Heart left ventricle (tissue), 16 donors: ENCODE results near the gene AKT2. TPM values are rescaled to one million over a fixed set of nuclear protein-coding genes. Genes with fewer than 3 reads are reported as not detected.
A peak's percentile ranks its signal among the peaks of the same experiment; 100 is the strongest.

Source experiments
- ATAC-seq, 4 donors: fragments of 200-7000 bp; cut with Tn5 transposase; one replicate each; pipeline ENCODE4 v1.9.1; 2020 to 2022; ENCODE audit warnings: moderate library complexity in 4 of 4, mild to moderate bottlenecking in 3 of 4, moderate number of reproducible peaks in 1 of 4
- DNase-seq, 5 donors: peaks; one replicate each; pipeline ENCODE4 v3.0.0-alpha.2; 2020
- H3K27ac ChIP-seq, 12 donors: fragments of 200-600 bp; sonication (generic) in 4 of 12; one replicate each; pipeline versions ENCODE4 v1.5.0 to v1.8.0; 2016 to 2022; ENCODE audit warnings: mild to moderate bottlenecking in 2 of 12
- H3K27me3 ChIP-seq, 9 donors: fragments of 200-600 bp; sonication (generic) in 2 of 9; one replicate each; pipeline versions ENCODE4 v1.5.1 to v1.8.0; 2016 to 2022; ENCODE audit warnings: mild to moderate bottlenecking in 3 of 9
- H3K36me3 ChIP-seq, 9 donors: fragments of 200-600 bp; sonication (generic) in 2 of 9; one replicate each; pipeline versions ENCODE4 v1.5.0 to v1.8.0; 2018 to 2022; ENCODE audit warnings: mild to moderate bottlenecking in 2 of 9
- H3K4me1 ChIP-seq, 12 donors: fragments of 200-600 bp; sonication (generic) in 4 of 12; one replicate each; pipeline versions ENCODE4 v1.5.0 to v1.8.0; 2016 to 2022; ENCODE audit warnings: mild to moderate bottlenecking in 3 of 12
- H3K4me3 ChIP-seq, 12 donors: fragments of 200-600 bp; sonication (generic) in 4 of 12; one replicate each; pipeline versions ENCODE4 v1.5.0 to v1.8.0; 2017 to 2022; ENCODE audit warnings: mild to moderate bottlenecking in 9 of 12, moderate library complexity in 4 of 12
- H3K9me3 ChIP-seq, 12 donors: fragments of 200-600 bp; sonication (generic) in 4 of 12; one replicate each; pipeline versions ENCODE4 v1.5.0 to v1.8.0; 2016 to 2022; ENCODE audit warnings: mild to moderate bottlenecking in 1 of 12
- POLR2A ChIP-seq, 2 donors: fragments of 450-650 bp; IDR thresholded peaks; one replicate each; pipeline ENCODE4 v1.6.1; 2017; ENCODE audit warnings: antibody characterized with exemption in 2 of 2, mild to moderate bottlenecking in 2 of 2, moderate library complexity in 2 of 2
- WGBS, 4 donors: extraction: QIAGEN DNeasy Blood & Tissue Kit in 2 of 4; methylation state at CpG; one replicate each; pipeline versions ENCODE4 v1.1.5 to v1.1.7; 2013 to 2018; 5-methylcytosine and 5-hydroxymethylcytosine counted together
- intact Hi-C, 10 donors: fragments of 100-400 bp; cut with DNase I; formaldehyde crosslinking; loops; one replicate each; pipeline versions ENCODE4 v1.11.1 to v1.14.2; 2022
- polyA plus RNA-seq, 2 donors: library from polyadenylated mRNA; stranded (reverse); fragments of 200-250 nt; gene quantifications; one replicate each; pipeline ENCODE4 v1.2.3, GENCODE V29; 2013
- total RNA-seq, 9 donors: library from RNA; depleted of rRNA in 2 of 9; stranded (reverse); fragments of >200 nt in 2 of 9; fragmentation: NEBNext Ultra II Directional in 3 of 9; extraction: Animal tissue kit (Norgen Biotek cat#: 25700) in 3 of 9; gene quantifications; one replicate each; pipeline versions ENCODE4 v1.1.0 to v1.2.4, GENCODE V29; 2016 to 2023
- TF ChIP-seq, protein P1 (sequence below), 12 donors: fragments of 200-600 bp; sonication (generic) in 4 of 12; IDR thresholded peaks; one replicate each; pipeline versions ENCODE4 v1.5.0 to v1.8.0; 2018 to 2022; ENCODE audit warnings: antibody characterized with exemption in 12 of 12, mild to moderate bottlenecking in 5 of 12
- donor health status: ischemic (EF 13 %, LVEDD 7.1; RV severe dilation, severe dysfunction).
- donor health status: healthy with polysubstance abuse.
- donor health status: DM: no; HTN: yes; CAD: no.
- donor health status: DM: no; HTN: no; CAD: no.
- donor health status: ischemic (EF 25% LVEDD 6.9; RV normal size, moderate dysfunction).
- donor health status: ischemic (EF 25% LVEDD 5.7; RV mildly dilated, moderate dysfunction).
- donor health status: healthy.
- donor health status: DM: yes; HTN: yes; CAD: no.
- donor health status: ischemic (EF 35%, LVEDD 5.7; RV mildly dilated, moderate dysfunction).
- donor health status: nonischemic (EF 11% LVEDD 7.7; RV severe dilation, severe dysfunction).
- donor health status: DM: yes; HTN: yes; CAD: no.
- donor health status: PGD.
- donor health status: ischemic (EF 29% LVEDD 5.4; RV normal size, mild dysfunction).
- donor health status: nonischemic (EF 23%, LVEDD 6.1; RV moderate dilation, normal function).

The AKT2 gene
- total and polyA plus RNA-seq, 11 donors, result 71.0 to 132 (median 112) TPM

DNA sequence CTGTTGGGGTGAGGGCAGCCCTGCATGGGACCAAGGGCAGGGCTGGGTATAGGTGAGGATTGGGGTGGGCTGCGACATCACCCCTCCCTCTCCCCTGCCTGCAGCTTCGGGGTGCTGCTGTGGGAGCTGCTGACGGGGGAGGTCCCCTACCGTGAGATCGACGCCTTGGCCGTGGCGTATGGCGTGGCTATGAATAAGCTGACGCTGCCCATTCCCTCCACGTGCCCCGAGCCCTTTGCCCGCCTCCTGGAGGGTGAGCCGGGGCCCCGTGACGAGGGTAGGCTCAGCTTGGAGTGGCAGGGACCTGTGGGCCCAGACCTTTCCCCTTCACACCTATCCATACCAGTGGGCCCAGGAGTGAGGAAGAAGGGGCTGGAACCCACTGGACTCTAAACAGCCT, 80.8 kb downstream of the AKT2 start:
- Histone ChIP-seq H3K27me3 (no peaks in the 10 kb centered on the region), H3K9me3 (peaks cover 0 to 6% (median 0%) of the 10 kb centered on the region in 12 donors), H3K27ac (no peak overlapping the region), H3K36me3 (peaks cover 0 to 61% (median 37%) of the 10 kb centered on the region in 9 donors), H3K4me3 (no peak overlapping the region), H3K4me1 (no peaks in the 10 kb centered on the region)
- intact Hi-C loops, result no loop called here
- ATAC-seq, result peak in 1 of 4 donors; percentile 38
- DNase-seq, result no peak
- WGBS, 4 donors, result 95 to 97% (median 96%) methylated on average over 9 to 16 of the region's 16 CpGs
- no peak for TF ChIP-seq POLR2A (IDR thresholded peaks at IDR 0.05)
- TF ChIP-seq, protein P1, sequence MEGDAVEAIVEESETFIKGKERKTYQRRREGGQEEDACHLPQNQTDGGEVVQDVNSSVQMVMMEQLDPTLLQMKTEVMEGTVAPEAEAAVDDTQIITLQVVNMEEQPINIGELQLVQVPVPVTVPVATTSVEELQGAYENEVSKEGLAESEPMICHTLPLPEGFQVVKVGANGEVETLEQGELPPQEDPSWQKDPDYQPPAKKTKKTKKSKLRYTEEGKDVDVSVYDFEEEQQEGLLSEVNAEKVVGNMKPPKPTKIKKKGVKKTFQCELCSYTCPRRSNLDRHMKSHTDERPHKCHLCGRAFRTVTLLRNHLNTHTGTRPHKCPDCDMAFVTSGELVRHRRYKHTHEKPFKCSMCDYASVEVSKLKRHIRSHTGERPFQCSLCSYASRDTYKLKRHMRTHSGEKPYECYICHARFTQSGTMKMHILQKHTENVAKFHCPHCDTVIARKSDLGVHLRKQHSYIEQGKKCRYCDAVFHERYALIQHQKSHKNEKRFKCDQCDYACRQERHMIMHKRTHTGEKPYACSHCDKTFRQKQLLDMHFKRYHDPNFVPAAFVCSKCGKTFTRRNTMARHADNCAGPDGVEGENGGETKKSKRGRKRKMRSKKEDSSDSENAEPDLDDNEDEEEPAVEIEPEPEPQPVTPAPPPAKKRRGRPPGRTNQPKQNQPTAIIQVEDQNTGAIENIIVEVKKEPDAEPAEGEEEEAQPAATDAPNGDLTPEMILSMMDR (IDR thresholded peaks at IDR 0.05), result no peak

DNA sequence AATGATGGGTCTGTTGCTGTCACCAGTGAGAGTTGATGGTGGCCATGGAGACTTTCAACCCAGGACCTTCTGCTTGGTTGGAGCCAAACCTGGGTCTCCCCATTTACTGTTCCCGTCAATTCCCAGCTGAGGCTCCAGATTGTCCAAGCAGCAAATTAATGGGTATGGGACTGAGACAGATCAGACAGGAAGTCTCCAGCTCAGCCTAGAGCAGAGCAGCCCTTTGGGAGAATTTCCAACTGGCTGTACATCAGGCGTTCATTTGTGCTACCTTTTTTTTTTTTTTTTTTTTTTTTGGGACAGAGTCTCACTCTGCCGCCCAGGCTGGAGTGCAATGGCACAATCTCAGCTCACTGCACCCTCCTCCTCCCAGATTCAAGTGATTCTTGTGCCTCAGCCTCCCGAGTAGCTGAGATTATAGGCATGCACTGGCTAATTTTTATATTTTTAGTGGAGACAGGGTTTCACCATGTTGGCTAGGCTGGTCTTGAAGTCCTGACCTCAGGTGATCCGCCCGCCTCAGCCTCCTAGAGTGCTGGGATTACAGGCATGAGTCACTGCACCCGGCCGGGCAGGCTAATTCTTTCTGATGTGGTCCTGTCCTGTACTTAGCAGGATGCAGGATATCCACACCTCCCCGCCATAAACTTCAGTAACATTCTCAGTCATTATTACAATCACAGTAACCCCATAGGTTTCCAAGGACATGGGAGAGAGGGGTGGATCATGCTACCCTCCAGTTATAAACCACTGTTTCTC, 84.6 kb downstream of the AKT2 start:
- DNase-seq, result no peak
- Histone ChIP-seq H3K27ac (no peak overlapping the region), H3K9me3 (peaks cover 0 to 5% (median 0%) of the 10 kb centered on the region in 12 donors), H3K27me3 (no peaks in the 10 kb centered on the region), H3K4me1 (no peaks in the 10 kb centered on the region), H3K36me3 (peaks cover 0 to 49% (median 28%) of the 10 kb centered on the region in 9 donors), H3K4me3 (no peak overlapping the region)
- TF ChIP-seq, protein P1 (IDR thresholded peaks at IDR 0.05), result no peak
- TF ChIP-seq POLR2A (IDR thresholded peaks at IDR 0.05), result no peak
- ATAC-seq, result no peak
- intact Hi-C loops, result no loop called here
- WGBS, 4 donors, result 73 to 82% (median 81%) methylated on average over 9 of the region's 9 CpGs

DNA sequence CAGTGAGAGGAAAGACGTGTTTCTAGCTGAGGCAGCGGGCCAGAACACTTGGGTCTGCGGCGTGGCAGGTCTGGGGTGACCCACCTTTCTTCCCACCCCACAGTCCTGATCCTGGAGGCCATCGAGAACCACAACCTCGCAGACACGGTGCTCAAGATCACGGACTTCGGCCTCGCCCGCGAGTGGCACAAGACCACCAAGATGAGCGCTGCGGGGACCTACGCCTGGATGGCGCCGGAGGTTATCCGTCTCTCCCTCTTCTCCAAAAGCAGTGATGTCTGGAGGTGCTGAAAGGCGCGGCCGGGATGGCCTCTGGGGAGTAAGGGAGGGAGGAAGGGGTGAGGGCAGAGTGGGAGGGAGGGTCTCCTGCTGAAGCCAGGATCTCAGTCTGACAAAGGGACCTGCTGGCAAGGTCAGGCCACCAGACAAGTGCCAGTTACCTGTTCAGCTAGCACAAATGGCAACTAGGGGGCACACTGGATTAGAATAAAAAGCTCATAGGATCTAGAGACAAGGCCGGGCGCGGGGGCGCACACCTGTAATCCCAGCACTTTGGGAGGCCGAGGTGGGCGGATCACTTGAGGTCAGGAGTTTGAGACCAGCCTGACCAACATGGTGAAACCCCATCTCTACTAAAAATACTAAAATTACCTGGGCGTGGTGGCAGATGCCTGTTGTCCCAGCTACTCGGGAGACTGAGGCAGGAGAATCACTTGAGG, 86.7 kb downstream of the AKT2 start:
- Histone ChIP-seq H3K27me3 (no peaks in the 10 kb centered on the region), H3K9me3 (no peaks in the 10 kb centered on the region), H3K4me3 (no peak overlapping the region), H3K4me1 (peaks cover 0 to 4% (median 0%) of the 10 kb centered on the region in 12 donors), H3K36me3 (peaks cover 0 to 33% (median 14%) of the 10 kb centered on the region in 9 donors), H3K27ac (no peak overlapping the region)
- TF ChIP-seq POLR2A (IDR thresholded peaks at IDR 0.05), result no peak
- TF ChIP-seq, protein P1 (IDR thresholded peaks at IDR 0.05), result no peak
- DNase-seq (no peak), ATAC-seq (no peak)
- WGBS, 4 donors, result 94 to 97% (median 96%) methylated on average over 10 to 29 of the region's 29 CpGs
- intact Hi-C loops, result no loop called here

DNA sequence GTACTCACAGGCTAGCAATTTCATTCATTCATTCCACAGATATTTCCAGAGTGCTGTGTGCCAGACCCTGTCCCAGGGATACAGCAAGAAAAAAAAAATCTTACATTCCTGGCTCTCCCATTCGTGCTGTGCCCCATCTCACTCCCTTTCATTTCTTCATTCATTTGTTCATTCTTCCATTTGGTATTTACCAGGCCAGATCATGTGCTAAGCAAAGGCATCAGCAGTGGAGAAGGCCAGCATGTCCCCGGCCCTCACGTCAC, 91.6 kb downstream of the AKT2 start:
- intact Hi-C loops, result no loop called here
- WGBS, 4 donors, result 84 to 89% (median 88%) methylated on average over 3 of the region's 3 CpGs
- Histone ChIP-seq H3K9me3 (no peaks in the 10 kb centered on the region), H3K4me3 (no peak overlapping the region), H3K27ac (no peak overlapping the region), H3K4me1 (peaks cover 0 to 26% (median 12%) of the 10 kb centered on the region in 12 donors), H3K36me3 (peaks cover 0 to 6% (median 0%) of the 10 kb centered on the region in 9 donors), H3K27me3 (no peaks in the 10 kb centered on the region)
- ATAC-seq (no peak), DNase-seq (no peak)
- TF ChIP-seq, protein P1 (IDR thresholded peaks at IDR 0.05), result no peak
- TF ChIP-seq POLR2A (IDR thresholded peaks at IDR 0.05), result no peak
